HFFc6 (cell line): Measurements from ENCODE around the gene CELF3. TPM values are rescaled to one million over a fixed set of nuclear protein-coding genes. Genes with fewer than 3 reads are reported as not detected.

Experiments
- DNase-seq: peaks from one replicate; pipeline ENCODE4 v3.0.0-alpha.2; 2018
- H3K27ac Mint-ChIP-seq: 2 replicates; pipeline ENCODE4 v1.8.0; 2020; ENCODE audit warnings: mild to moderate bottlenecking, mixed read lengths
- H3K27me3 Mint-ChIP-seq: 2 replicates; pipeline ENCODE4 v1.8.0; 2021; ENCODE audit warnings: mild to moderate bottlenecking, moderate library complexity, mixed read lengths; ENCODE audit not compliant: insufficient read depth
- H3K36me3 Mint-ChIP-seq: 2 replicates; pipeline ENCODE4 v1.8.0; 2021; ENCODE audit warnings: low read depth, mixed read lengths
- H3K4me1 Mint-ChIP-seq: 2 replicates; pipeline ENCODE4 v1.8.0; 2020; ENCODE audit warnings: low read depth, mixed read lengths
- H3K4me3 Mint-ChIP-seq: 2 replicates; pipeline ENCODE4 v1.8.0; 2020; ENCODE audit warnings: mild to moderate bottlenecking, moderate library complexity, mixed read lengths
- H3K9me3 Mint-ChIP-seq: 2 replicates; pipeline ENCODE4 v1.8.0; 2020; ENCODE audit warnings: mild to moderate bottlenecking, mixed read lengths
- CTCF ChIP-seq: fragments of 200-600 bp; sonication (generic); IDR thresholded peaks from 2 replicates; pipeline ENCODE4 v1.5.0; 2021; ENCODE audit warnings: antibody characterized with exemption, mild to moderate bottlenecking
- total RNA-seq, 6 experiments: library from RNA; stranded (reverse); fragmentation: NEBNext Ultra II Directional; extraction: Animal tissue kit (Norgen Biotek cat#: 25700); gene quantifications; 2 replicates in 1 of 6; 3 replicates in 5 of 6; pipeline ENCODE4 v1.2.3, GENCODE V29; 2021

Gene CELF3
- total RNA-seq, 6 experiments from 2014 or later: not detected

GRCh38 chr1:151704246-151704645 is 12.4 kb downstream of the CELF3 start:
- no peak for DNase-seq
- TF ChIP-seq CTCF: no peak
- Mint-ChIP-seq H3K4me1 (no peaks in the 10 kb centered on the region), H3K9me3 (no peaks in the 10 kb centered on the region), H3K4me3 (no peak overlapping the region), H3K27ac (no peak overlapping the region), H3K27me3 (peaks cover 9% of the 10 kb centered on the region), H3K36me3 (peaks cover 13% of the 10 kb centered on the region)

- Mint-ChIP-seq H3K4me1 (no peaks in the 10 kb centered on the region), H3K27ac (no peak overlapping the region), H3K4me3 (no peak overlapping the region), H3K9me3 (no peaks in the 10 kb centered on the region), H3K36me3 (peaks cover 14% of the 10 kb centered on the region), H3K27me3 (peaks cover 6% of the 10 kb centered on the region)
- no peak for DNase-seq
- no peak for TF ChIP-seq CTCF
Observed at GRCh38 chr1:151703813-151704212, 12.8 kb downstream of the CELF3 start.

GRCh38 chr1:151702936-151703335 is 13.7 kb downstream of the CELF3 start:
- no peaks in the 10 kb centered on the region for H3K9me3 Mint-ChIP-seq
- no peak for DNase-seq
- H3K4me3 Mint-ChIP-seq: no peak overlapping the region
- no peak for TF ChIP-seq CTCF
- no peaks in the 10 kb centered on the region for H3K4me1 Mint-ChIP-seq
- no peak overlapping the region for H3K27ac Mint-ChIP-seq
- H3K27me3 Mint-ChIP-seq: peaks cover 4% of the 10 kb centered on the region
- H3K36me3 Mint-ChIP-seq: peaks cover 14% of the 10 kb centered on the region

- Mint-ChIP-seq H3K27ac (no peak overlapping the region), H3K9me3 (no peaks in the 10 kb centered on the region), H3K27me3 (no peaks in the 10 kb centered on the region), H3K36me3 (peaks cover 14% of the 10 kb centered on the region), H3K4me3 (no peak overlapping the region), H3K4me1 (no peaks in the 10 kb centered on the region)
- no peak for DNase-seq
- TF ChIP-seq CTCF: no peak
Observed at GRCh38 chr1:151701515-151701914, 15.1 kb downstream of the CELF3 start.

- no peaks in the 10 kb centered on the region for H3K4me1 Mint-ChIP-seq
- DNase-seq: peak; percentile 45
- H3K27ac Mint-ChIP-seq: no peak overlapping the region
- H3K9me3 Mint-ChIP-seq: no peaks in the 10 kb centered on the region
- peak; percentile 78 for TF ChIP-seq CTCF
- no peak overlapping the region for H3K4me3 Mint-ChIP-seq
- H3K27me3 Mint-ChIP-seq: no peaks in the 10 kb centered on the region
- H3K36me3 Mint-ChIP-seq: 0 out of 2 replicates have a peak, but pooled peaks cover 4% of the 10 kb centered on the region
Observed at GRCh38 chr1:151693057-151693651, 23.4 kb downstream of the CELF3 start.

GRCh38 chr1:151692226-151692625 is 24.4 kb downstream of the CELF3 start:
- Mint-ChIP-seq H3K27ac (peak overlapping the region; percentile 52; the same call in 1 of the 2 replicates), H3K36me3 (0 out of 2 replicates have a peak, but pooled peaks cover 4% of the 10 kb centered on the region), H3K4me1 (no peaks in the 10 kb centered on the region), H3K9me3 (no peaks in the 10 kb centered on the region), H3K4me3 (no peak overlapping the region), H3K27me3 (no peaks in the 10 kb centered on the region)
- no peak for DNase-seq
- no peak for TF ChIP-seq CTCF
